ENCODE measurements around the gene EHBP1. TPM values are rescaled to one million over a fixed set of nuclear protein-coding genes. Genes with fewer than 3 reads are reported as not detected.
"Not testable (repeated sequence)": the region's sequence is repeated elsewhere in the genome, so short reads cannot be mapped to it uniquely, and the experiment has no call there.

Gene EHBP1
- total and polyA plus RNA-seq, 4 donors: 59.2 to 108 (median 83.2) TPM

GRCh38 chr2:63066838-63067237 lies 361.3 kb downstream of the EHBP1 start:
- 33% methylated on average over 2 of the region's 2 CpGs for WGBS (ENCODE audit: insufficient coverage)
- H3K4me1 ChIP-seq (ENCODE audit: control insufficient read depth, insufficient read depth, low read length): no peaks in the 10 kb centered on the region
- no peak for DNase-seq (ENCODE audit: low read depth in 4 of 6, low spot score in 6 of 6)
- H3K9me3 ChIP-seq (ENCODE audit: control insufficient read depth, insufficient read depth, low read length): no peaks in the 10 kb centered on the region
- no peak overlapping the region for H3K4me3 ChIP-seq (ENCODE audit: low read depth, low read length)
- H3K36me3 ChIP-seq (ENCODE audit: control insufficient read depth, insufficient read depth, low read length): no peaks in the 10 kb centered on the region
- peaks cover 64% of the 10 kb centered on the region for H3K27me3 ChIP-seq (ENCODE audit: control insufficient read depth, insufficient read depth, low read length)
- no peak overlapping the region for H3K27ac ChIP-seq (ENCODE audit: low read depth, low read length)

GRCh38 chr2:63071664-63072063 lies 366.2 kb downstream of the EHBP1 start:
- H3K36me3 ChIP-seq (ENCODE audit: control insufficient read depth, insufficient read depth, low read length): no peaks in the 10 kb centered on the region
- DNase-seq (ENCODE audit: low read depth in 4 of 6, low spot score in 6 of 6): no peak
- no peaks in the 10 kb centered on the region for H3K4me1 ChIP-seq (ENCODE audit: control insufficient read depth, insufficient read depth, low read length)
- H3K9me3 ChIP-seq (ENCODE audit: control insufficient read depth, insufficient read depth, low read length): no peaks in the 10 kb centered on the region
- 100% methylated on average over 1 of the region's 2 CpGs for WGBS (ENCODE audit: insufficient coverage)
- peaks cover 26% of the 10 kb centered on the region for H3K27me3 ChIP-seq (ENCODE audit: control insufficient read depth, insufficient read depth, low read length)
- no peak overlapping the region for H3K4me3 ChIP-seq (ENCODE audit: low read depth, low read length)
- H3K27ac ChIP-seq (ENCODE audit: low read depth, low read length): no peak overlapping the region

- no peak overlapping the region for H3K27ac ChIP-seq (ENCODE audit: low read depth, low read length)
- no CpG with 5 or more reads among the region's 3 CpGs for WGBS (ENCODE audit: insufficient coverage)
- no peaks in the 10 kb centered on the region for H3K4me1 ChIP-seq (ENCODE audit: control insufficient read depth, insufficient read depth, low read length)
- DNase-seq (ENCODE audit: low read depth in 4 of 6, low spot score in 6 of 6): no peak
- H3K36me3 ChIP-seq (ENCODE audit: control insufficient read depth, insufficient read depth, low read length): no peaks in the 10 kb centered on the region
- no peak overlapping the region for H3K4me3 ChIP-seq (ENCODE audit: low read depth, low read length)
- peaks cover 8% of the 10 kb centered on the region for H3K27me3 ChIP-seq (ENCODE audit: control insufficient read depth, insufficient read depth, low read length)
- H3K9me3 ChIP-seq (ENCODE audit: control insufficient read depth, insufficient read depth, low read length): no peaks in the 10 kb centered on the region
These were observed 368.5 kb downstream of the EHBP1 start for GRCh38 chr2:63073994-63074393.

- H3K9me3 ChIP-seq (ENCODE audit: control insufficient read depth, insufficient read depth, low read length); H3K27me3 ChIP-seq (ENCODE audit: control insufficient read depth, insufficient read depth, low read length); H3K27ac ChIP-seq (ENCODE audit: low read depth, low read length); DNase-seq (ENCODE audit: low read depth in 4 of 6, low spot score in 6 of 6); H3K4me1 ChIP-seq (ENCODE audit: control insufficient read depth, insufficient read depth, low read length); H3K4me3 ChIP-seq (ENCODE audit: low read depth, low read length); H3K36me3 ChIP-seq (ENCODE audit: control insufficient read depth, insufficient read depth, low read length): not testable (repeated sequence)
- WGBS (ENCODE audit: insufficient coverage): 100% methylated on average over 1 of the region's 4 CpGs
These were observed 368.9 kb downstream of the EHBP1 start for GRCh38 chr2:63074399-63074798.

GRCh38 chr2:63078852-63079606 lies 373.5 kb downstream of the EHBP1 start:
- DNase-seq (ENCODE audit: low read depth in 4 of 6, low spot score in 6 of 6): no peak
- Histone ChIP-seq H3K36me3 (ENCODE audit: control insufficient read depth, insufficient read depth, low read length) (no peaks in the 10 kb centered on the region), H3K27ac (ENCODE audit: low read depth, low read length) (no peak overlapping the region), H3K4me1 (ENCODE audit: control insufficient read depth, insufficient read depth, low read length) (no peaks in the 10 kb centered on the region), H3K4me3 (ENCODE audit: low read depth, low read length) (no peak overlapping the region), H3K9me3 (ENCODE audit: control insufficient read depth, insufficient read depth, low read length) (no peaks in the 10 kb centered on the region), H3K27me3 (ENCODE audit: control insufficient read depth, insufficient read depth, low read length) (no peaks in the 10 kb centered on the region)
- WGBS (ENCODE audit: insufficient coverage): 100% methylated on average over 1 of the region's 4 CpGs

GRCh38 chr2:63081404-63081803 lies 375.9 kb downstream of the EHBP1 start:
- WGBS (ENCODE audit: insufficient coverage): 89% methylated on average over 3 of the region's 4 CpGs
- no peak for DNase-seq (ENCODE audit: low read depth in 4 of 6, low spot score in 6 of 6)
- Histone ChIP-seq H3K27me3 (ENCODE audit: control insufficient read depth, insufficient read depth, low read length) (no peaks in the 10 kb centered on the region), H3K9me3 (ENCODE audit: control insufficient read depth, insufficient read depth, low read length) (no peaks in the 10 kb centered on the region), H3K4me1 (ENCODE audit: control insufficient read depth, insufficient read depth, low read length) (no peaks in the 10 kb centered on the region), H3K4me3 (ENCODE audit: low read depth, low read length) (no peak overlapping the region), H3K36me3 (ENCODE audit: control insufficient read depth, insufficient read depth, low read length) (no peaks in the 10 kb centered on the region), H3K27ac (ENCODE audit: low read depth, low read length) (no peak overlapping the region)

GRCh38 chr2:63086687-63087086 lies 381.2 kb downstream of the EHBP1 start:
- no peak for DNase-seq (ENCODE audit: low read depth in 4 of 6, low spot score in 6 of 6)
- no peaks in the 10 kb centered on the region for H3K4me1 ChIP-seq (ENCODE audit: control insufficient read depth, insufficient read depth, low read length)
- H3K27me3 ChIP-seq (ENCODE audit: control insufficient read depth, insufficient read depth, low read length): no peaks in the 10 kb centered on the region
- no CpG with 5 or more reads among the region's 1 CpG for WGBS (ENCODE audit: insufficient coverage)
- H3K9me3 ChIP-seq (ENCODE audit: control insufficient read depth, insufficient read depth, low read length): no peaks in the 10 kb centered on the region
- H3K4me3 ChIP-seq (ENCODE audit: low read depth, low read length): no peak overlapping the region
- H3K36me3 ChIP-seq (ENCODE audit: control insufficient read depth, insufficient read depth, low read length): no peaks in the 10 kb centered on the region
- H3K27ac ChIP-seq (ENCODE audit: low read depth, low read length): no peak overlapping the region

- Histone ChIP-seq H3K9me3 (ENCODE audit: control insufficient read depth, insufficient read depth, low read length) (no peaks in the 10 kb centered on the region), H3K27ac (ENCODE audit: low read depth, low read length) (no peak overlapping the region), H3K4me1 (ENCODE audit: control insufficient read depth, insufficient read depth, low read length) (no peaks in the 10 kb centered on the region), H3K27me3 (ENCODE audit: control insufficient read depth, insufficient read depth, low read length) (no peaks in the 10 kb centered on the region), H3K4me3 (ENCODE audit: low read depth, low read length) (no peak overlapping the region), H3K36me3 (ENCODE audit: control insufficient read depth, insufficient read depth, low read length) (no peaks in the 10 kb centered on the region)
- WGBS (ENCODE audit: insufficient coverage): 90% methylated on average over 1 of the region's 1 CpG
- DNase-seq (ENCODE audit: low read depth in 4 of 6, low spot score in 6 of 6): no peak
These were observed 386.9 kb downstream of the EHBP1 start for GRCh38 chr2:63092401-63092800.

- no CpG with 5 or more reads among the region's 1 CpG for WGBS (ENCODE audit: insufficient coverage)
- peak in 1 of 6 donors; percentile 0 for DNase-seq (ENCODE audit: low read depth in 4 of 6, low spot score in 6 of 6)
- Histone ChIP-seq H3K36me3 (ENCODE audit: control insufficient read depth, insufficient read depth, low read length) (no peaks in the 10 kb centered on the region), H3K9me3 (ENCODE audit: control insufficient read depth, insufficient read depth, low read length) (no peaks in the 10 kb centered on the region), H3K27me3 (ENCODE audit: control insufficient read depth, insufficient read depth, low read length) (no peaks in the 10 kb centered on the region), H3K4me3 (ENCODE audit: low read depth, low read length) (no peak overlapping the region), H3K27ac (ENCODE audit: low read depth, low read length) (no peak overlapping the region), H3K4me1 (ENCODE audit: control insufficient read depth, insufficient read depth, low read length) (no peaks in the 10 kb centered on the region)
These were observed 387.3 kb downstream of the EHBP1 start for GRCh38 chr2:63092857-63093256.

- no peaks in the 10 kb centered on the region for H3K27me3 ChIP-seq (ENCODE audit: control insufficient read depth, insufficient read depth, low read length)
- no peaks in the 10 kb centered on the region for H3K4me1 ChIP-seq (ENCODE audit: control insufficient read depth, insufficient read depth, low read length)
- H3K9me3 ChIP-seq (ENCODE audit: control insufficient read depth, insufficient read depth, low read length): no peaks in the 10 kb centered on the region
- no peak overlapping the region for H3K4me3 ChIP-seq (ENCODE audit: low read depth, low read length)
- no peak for DNase-seq (ENCODE audit: low read depth in 4 of 6, low spot score in 6 of 6)
- no peak overlapping the region for H3K27ac ChIP-seq (ENCODE audit: low read depth, low read length)
- H3K36me3 ChIP-seq (ENCODE audit: control insufficient read depth, insufficient read depth, low read length): no peaks in the 10 kb centered on the region
- no CpG with 5 or more reads among the region's 1 CpG for WGBS (ENCODE audit: insufficient coverage)
These were observed 388.0 kb downstream of the EHBP1 start for GRCh38 chr2:63093502-63093901.
